HepG2 (cell line): Measurements from ENCODE around the gene ZNF792. TPM values are rescaled to one million over a fixed set of nuclear protein-coding genes. Genes with fewer than 3 reads are reported as not detected.

Source experiments
- CAMTA2 ChIP-seq: sonication (generic); formaldehyde crosslinking; IDR thresholded peaks from 2 replicates; pipeline ENCODE4 v1.4.0; 2020; ENCODE audit warnings: mild to moderate bottlenecking, missing genetic modification reagents, borderline replicate concordance
- DBP ChIP-seq: sonication (generic); formaldehyde crosslinking; IDR thresholded peaks from 2 replicates; pipeline ENCODE4 v1.4.0; 2020; ENCODE audit warnings: missing genetic modification reagents; ENCODE audit errors: not compliant biosample characterization
- HMGXB4 ChIP-seq, 2 experiments: sonication (generic) in 1 of 2; formaldehyde crosslinking in 1 of 2; IDR thresholded peaks; 2 replicates each; pipeline versions ENCODE4 v1.4.0 to v1.6.1; 2018 to 2020; ENCODE audit warnings: missing genetic modification reagents in 2 of 2, borderline replicate concordance in 1 of 2, low read depth in 1 of 2, mild to moderate bottlenecking in 1 of 2, missing biosample characterization in 1 of 2
- HOXA3 ChIP-seq: sonication (generic); formaldehyde crosslinking; IDR thresholded peaks from 2 replicates; pipeline ENCODE4 v1.5.0; 2020; ENCODE audit warnings: missing genetic modification reagents
- MIER2 ChIP-seq: IDR thresholded peaks from 2 replicates; pipeline ENCODE4 v1.6.1; 2016; ENCODE audit warnings: missing biosample characterization, missing genetic modification reagents
- MLLT10 ChIP-seq: sonication (generic); formaldehyde crosslinking; IDR thresholded peaks from 2 replicates; pipeline ENCODE4 v1.4.0; 2020; ENCODE audit warnings: missing genetic modification reagents
- MLX ChIP-seq: IDR thresholded peaks from 2 replicates; pipeline ENCODE4 v1.6.1; 2016
- MZF1 ChIP-seq: sonication (generic); formaldehyde crosslinking; IDR thresholded peaks from 2 replicates; pipeline ENCODE4 v1.8.1; 2023; ENCODE audit warnings: mild to moderate bottlenecking, missing genetic modification reagents, borderline replicate concordance
- TCF7L2 ChIP-seq: IDR thresholded peaks from 2 replicates; pipeline ENCODE4 v1.6.1; 2011; ENCODE audit warnings: mild to moderate bottlenecking, low read depth, low read length, moderate library complexity
- TFE3 ChIP-seq: IDR thresholded peaks from 2 replicates; pipeline ENCODE4 v1.6.1; 2016
- ZHX2 ChIP-seq, 2 experiments: sonication (generic) in 1 of 2; formaldehyde crosslinking in 1 of 2; IDR thresholded peaks; 2 replicates each; pipeline versions ENCODE4 v1.6.1 to v1.9.0; 2014 to 2022; ENCODE audit warnings: antibody characterized with exemption in 1 of 2, borderline replicate concordance in 1 of 2, inconsistent platforms in 1 of 2, low read depth in 1 of 2, missing genetic modification reagents in 1 of 2
- ZNF326 ChIP-seq: sonication (generic); formaldehyde crosslinking; IDR thresholded peaks from 2 replicates; pipeline ENCODE4 v1.4.0; 2020; ENCODE audit warnings: missing genetic modification reagents, borderline replicate concordance
- ZNF329 ChIP-seq: sonication (generic); formaldehyde crosslinking; IDR thresholded peaks from 2 replicates; pipeline ENCODE4 v1.9.0; 2021; ENCODE audit warnings: low read depth, mild to moderate bottlenecking, missing genetic modification reagents
- ZNF703 ChIP-seq: sonication (generic); formaldehyde crosslinking; IDR thresholded peaks from 2 replicates; pipeline ENCODE4 v1.5.1; 2020; ENCODE audit warnings: missing genetic modification reagents, mild to moderate bottlenecking, moderate library complexity, borderline replicate concordance
- ZNF720 ChIP-seq: sonication (generic); formaldehyde crosslinking; IDR thresholded peaks from 2 replicates; pipeline ENCODE4 v1.4.0; 2020; ENCODE audit warnings: missing genetic modification reagents
- ZNF768 ChIP-seq: sonication (generic); formaldehyde crosslinking; IDR thresholded peaks from 2 replicates; pipeline ENCODE4 v1.4.0; 2020; ENCODE audit warnings: missing genetic modification reagents
- polyA plus RNA-seq, 8 experiments: library from polyadenylated mRNA; depleted of rRNA in 3 of 8; stranded (reverse) in 7 of 8; unstranded in 1 of 8; fragments of >200 nt; fragmentation: Illumina TruSeq in 4 of 8; extraction: Trizol in 4 of 8; gene quantifications; 2 replicates each; pipeline versions ENCODE4 v1.2.1 to v1.2.3, GENCODE V29; 2011 to 2016; ENCODE audit warnings: low read depth in 4 of 8, missing spikeins in 1 of 8, mixed read lengths in 1 of 8; ENCODE audit not compliant: insufficient read depth in 1 of 8
- total RNA-seq, 5 experiments: library from RNA; depleted of rRNA; stranded (reverse); fragments of >200 nt; fragmentation: Illumina TruSeq; extraction: Trizol; gene quantifications; 2 replicates each; pipeline ENCODE4 v1.2.3, GENCODE V29; 2016; ENCODE audit warnings: low read depth in 1 of 5

ZNF792 gene
- total and polyA plus RNA-seq, 2 of the 13 experiments (the other 11 are each of a cell fraction or from before 2014, with no cell fraction given), result 5.5 to 11.5 TPM

GRCh38 chr19:34926685-34927375 is 37.2 kb downstream of the ZNF792 start, which contains the start of gene ZNF30 (continued):
- TF ChIP-seq TFE3 (CRISPR knock-in tag) (0 out of 2 replicates have a peak, but pooled peaks have one; percentile 19), ZNF329 (no peak), MLX (CRISPR knock-in tag) (no peak), HOXA3 (CRISPR knock-in tag) (peak; percentile 68; the same call in 1 of the 2 replicates), MLLT10 (CRISPR knock-in tag) (no peak), CAMTA2 (no peak), ZNF703 (CRISPR knock-in tag) (0 out of 2 replicates have a peak, but pooled peaks have one; percentile 30), ZNF720 (no peak), ZNF768 (CRISPR knock-in tag) (peak; percentile 49; the same call in 1 of the 2 replicates), ZNF326 (no peak), ZHX2 (IDR thresholded peaks at IDR 0.05; ENCODE audit: low read depth) (no peak), ZHX2 (CRISPR knock-in tag; IDR thresholded peaks at IDR 0.05; ENCODE audit: borderline replicate concordance) (peak; percentile 61; the same call in 1 of the 2 replicates), MIER2 (CRISPR knock-in tag) (no peak), MZF1 (CRISPR knock-in tag) (no peak), HMGXB4 (CRISPR knock-in tag; IDR thresholded peaks at IDR 0.05; ENCODE audit: borderline replicate concordance in 1 of 2, low read depth in 1 of 2) (peak; percentile 31 to 32; a peak in 2 of 4 replicates), DBP (CRISPR knock-in tag) (no peak), TCF7L2 (no peak)
